Measurements from ENCODE around the gene SAG. TPM values are rescaled to one million over a fixed set of nuclear protein-coding genes. Genes with fewer than 3 reads are reported as not detected.

The SAG gene
- total and polyA plus RNA-seq, 2 experiments from 2014 or later, result not detected

GRCh38 chr2:233300401-233300800, 7.2 kb upstream of the SAG start (continued):
- TF ChIP-seq, protein P1, sequence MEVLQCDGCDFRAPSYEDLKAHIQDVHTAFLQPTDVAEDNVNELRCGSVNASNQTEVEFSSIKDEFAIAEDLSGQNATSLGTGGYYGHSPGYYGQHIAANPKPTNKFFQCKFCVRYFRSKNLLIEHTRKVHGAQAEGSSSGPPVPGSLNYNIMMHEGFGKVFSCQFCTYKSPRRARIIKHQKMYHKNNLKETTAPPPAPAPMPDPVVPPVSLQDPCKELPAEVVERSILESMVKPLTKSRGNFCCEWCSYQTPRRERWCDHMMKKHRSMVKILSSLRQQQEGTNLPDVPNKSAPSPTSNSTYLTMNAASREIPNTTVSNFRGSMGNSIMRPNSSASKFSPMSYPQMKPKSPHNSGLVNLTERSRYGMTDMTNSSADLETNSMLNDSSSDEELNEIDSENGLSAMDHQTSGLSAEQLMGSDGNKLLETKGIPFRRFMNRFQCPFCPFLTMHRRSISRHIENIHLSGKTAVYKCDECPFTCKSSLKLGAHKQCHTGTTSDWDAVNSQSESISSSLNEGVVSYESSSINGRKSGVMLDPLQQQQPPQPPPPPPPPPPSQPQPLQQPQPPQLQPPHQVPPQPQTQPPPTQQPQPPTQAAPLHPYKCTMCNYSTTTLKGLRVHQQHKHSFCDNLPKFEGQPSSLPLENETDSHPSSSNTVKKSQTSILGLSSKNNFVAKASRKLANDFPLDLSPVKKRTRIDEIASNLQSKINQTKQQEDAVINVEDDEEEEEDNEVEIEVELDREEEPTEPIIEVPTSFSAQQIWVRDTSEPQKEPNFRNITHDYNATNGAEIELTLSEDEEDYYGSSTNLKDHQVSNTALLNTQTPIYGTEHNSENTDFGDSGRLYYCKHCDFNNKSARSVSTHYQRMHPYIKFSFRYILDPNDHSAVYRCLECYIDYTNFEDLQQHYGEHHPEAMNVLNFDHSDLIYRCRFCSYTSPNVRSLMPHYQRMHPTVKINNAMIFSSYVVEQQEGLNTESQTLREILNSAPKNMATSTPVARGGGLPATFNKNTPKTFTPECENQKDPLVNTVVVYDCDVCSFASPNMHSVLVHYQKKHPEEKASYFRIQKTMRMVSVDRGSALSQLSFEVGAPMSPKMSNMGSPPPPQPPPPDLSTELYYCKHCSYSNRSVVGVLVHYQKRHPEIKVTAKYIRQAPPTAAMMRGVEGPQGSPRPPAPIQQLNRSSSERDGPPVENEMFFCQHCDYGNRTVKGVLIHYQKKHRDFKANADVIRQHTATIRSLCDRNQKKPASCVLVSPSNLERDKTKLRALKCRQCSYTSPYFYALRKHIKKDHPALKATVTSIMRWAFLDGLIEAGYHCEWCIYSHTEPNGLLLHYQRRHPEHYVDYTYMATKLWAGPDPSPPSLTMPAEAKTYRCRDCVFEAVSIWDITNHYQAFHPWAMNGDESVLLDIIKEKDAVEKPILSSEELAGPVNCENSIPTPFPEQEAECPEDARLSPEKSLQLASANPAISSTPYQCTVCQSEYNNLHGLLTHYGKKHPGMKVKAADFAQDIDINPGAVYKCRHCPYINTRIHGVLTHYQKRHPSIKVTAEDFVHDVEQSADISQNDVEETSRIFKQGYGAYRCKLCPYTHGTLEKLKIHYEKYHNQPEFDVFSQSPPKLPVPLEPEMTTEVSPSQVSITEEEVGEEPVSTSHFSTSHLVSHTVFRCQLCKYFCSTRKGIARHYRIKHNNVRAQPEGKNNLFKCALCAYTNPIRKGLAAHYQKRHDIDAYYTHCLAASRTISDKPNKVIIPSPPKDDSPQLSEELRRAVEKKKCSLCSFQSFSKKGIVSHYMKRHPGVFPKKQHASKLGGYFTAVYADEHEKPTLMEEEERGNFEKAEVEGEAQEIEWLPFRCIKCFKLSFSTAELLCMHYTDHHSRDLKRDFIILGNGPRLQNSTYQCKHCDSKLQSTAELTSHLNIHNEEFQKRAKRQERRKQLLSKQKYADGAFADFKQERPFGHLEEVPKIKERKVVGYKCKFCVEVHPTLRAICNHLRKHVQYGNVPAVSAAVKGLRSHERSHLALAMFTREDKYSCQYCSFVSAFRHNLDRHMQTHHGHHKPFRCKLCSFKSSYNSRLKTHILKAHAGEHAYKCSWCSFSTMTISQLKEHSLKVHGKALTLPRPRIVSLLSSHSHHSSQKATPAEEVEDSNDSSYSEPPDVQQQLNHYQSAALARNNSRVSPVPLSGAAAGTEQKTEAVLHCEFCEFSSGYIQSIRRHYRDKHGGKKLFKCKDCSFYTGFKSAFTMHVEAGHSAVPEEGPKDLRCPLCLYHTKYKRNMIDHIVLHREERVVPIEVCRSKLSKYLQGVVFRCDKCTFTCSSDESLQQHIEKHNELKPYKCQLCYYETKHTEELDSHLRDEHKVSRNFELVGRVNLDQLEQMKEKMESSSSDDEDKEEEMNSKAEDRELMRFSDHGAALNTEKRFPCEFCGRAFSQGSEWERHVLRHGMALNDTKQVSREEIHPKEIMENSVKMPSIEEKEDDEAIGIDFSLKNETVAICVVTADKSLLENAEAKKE (CRISPR knock-in tag; IDR thresholded peaks at IDR 0.05), result no peak
- no peak for TF ChIP-seq NANOG (IDR thresholded peaks at IDR 0.05; ENCODE audit: borderline replicate concordance)
- no peak for TF ChIP-seq REST (IDR thresholded peaks at IDR 0.05; ENCODE audit: unreplicated experiment)
- no peak for TF ChIP-seq ZNF114 (CRISPR knock-in tag; IDR thresholded peaks at IDR 0.05)
- TF ChIP-seq, protein P2, sequence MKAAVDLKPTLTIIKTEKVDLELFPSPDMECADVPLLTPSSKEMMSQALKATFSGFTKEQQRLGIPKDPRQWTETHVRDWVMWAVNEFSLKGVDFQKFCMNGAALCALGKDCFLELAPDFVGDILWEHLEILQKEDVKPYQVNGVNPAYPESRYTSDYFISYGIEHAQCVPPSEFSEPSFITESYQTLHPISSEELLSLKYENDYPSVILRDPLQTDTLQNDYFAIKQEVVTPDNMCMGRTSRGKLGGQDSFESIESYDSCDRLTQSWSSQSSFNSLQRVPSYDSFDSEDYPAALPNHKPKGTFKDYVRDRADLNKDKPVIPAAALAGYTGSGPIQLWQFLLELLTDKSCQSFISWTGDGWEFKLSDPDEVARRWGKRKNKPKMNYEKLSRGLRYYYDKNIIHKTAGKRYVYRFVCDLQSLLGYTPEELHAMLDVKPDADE (IDR thresholded peaks at IDR 0.05), result no peak
- TF ChIP-seq JUNB (IDR thresholded peaks at IDR 0.05; ENCODE audit: unreplicated experiment), result no peak
